GM19099 (cell line): ENCODE results near the gene GPR61.

Experiments
- POLR2A ChIP-seq: IDR thresholded peaks from 3 replicates; pipeline ENCODE4 v1.6.1; 2011; ENCODE audit warnings: low read depth; ENCODE audit not compliant: insufficient read length; ENCODE audit errors: extremely low read depth

GPR61 gene

DNA sequence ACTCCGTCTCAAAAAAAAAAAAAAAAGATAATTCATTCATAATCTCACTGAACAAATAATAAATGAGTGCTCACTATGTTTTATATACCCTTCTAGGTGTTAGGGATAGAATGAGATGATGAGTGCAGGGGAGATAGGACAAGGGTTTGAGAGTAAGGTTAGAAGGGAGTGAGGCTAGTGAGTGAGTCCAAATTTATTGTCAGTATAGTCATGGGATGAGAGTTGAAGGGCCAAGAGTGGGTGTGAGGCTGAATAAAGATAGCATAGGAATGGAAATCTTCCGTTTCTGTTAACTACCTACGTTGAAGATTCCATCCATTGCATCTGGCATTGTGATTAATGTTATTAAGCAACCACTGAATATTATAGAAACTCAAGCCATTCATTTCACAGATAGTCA lies 25.6 kb downstream of the GPR61 start:
- TF ChIP-seq POLR2A = no peak

GRCh38 chr1:109566982-109567381 lies 27.3 kb downstream of the GPR61 start:
- no peak for TF ChIP-seq POLR2A

GRCh38 chr1:109567877-109568672 lies 28.4 kb downstream of the GPR61 start:
- no peak for TF ChIP-seq POLR2A

- TF ChIP-seq POLR2A = no peak
Observed at GRCh38 chr1:109569323-109569722, 29.7 kb downstream of the GPR61 start.

DNA sequence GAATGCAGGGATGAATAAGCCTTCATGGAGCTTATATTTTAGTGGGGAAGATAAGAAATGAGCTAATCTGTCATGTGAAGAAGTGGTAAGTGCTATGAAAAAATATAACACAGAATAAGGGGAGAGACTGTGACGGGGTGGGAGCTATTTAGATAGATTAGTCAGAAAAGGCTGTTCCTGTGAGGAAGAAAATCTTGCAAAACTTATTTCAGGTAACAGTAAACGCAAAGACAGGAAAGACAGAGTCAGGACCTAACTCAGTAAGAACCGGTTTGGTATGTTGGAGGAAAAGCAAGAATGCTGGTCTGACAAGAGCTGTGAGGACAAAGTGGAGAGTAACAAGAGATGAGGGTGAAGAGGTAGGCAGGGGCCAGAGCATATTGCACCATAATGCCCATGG lies 30.7 kb downstream of the GPR61 start:
- TF ChIP-seq POLR2A = no peak

DNA sequence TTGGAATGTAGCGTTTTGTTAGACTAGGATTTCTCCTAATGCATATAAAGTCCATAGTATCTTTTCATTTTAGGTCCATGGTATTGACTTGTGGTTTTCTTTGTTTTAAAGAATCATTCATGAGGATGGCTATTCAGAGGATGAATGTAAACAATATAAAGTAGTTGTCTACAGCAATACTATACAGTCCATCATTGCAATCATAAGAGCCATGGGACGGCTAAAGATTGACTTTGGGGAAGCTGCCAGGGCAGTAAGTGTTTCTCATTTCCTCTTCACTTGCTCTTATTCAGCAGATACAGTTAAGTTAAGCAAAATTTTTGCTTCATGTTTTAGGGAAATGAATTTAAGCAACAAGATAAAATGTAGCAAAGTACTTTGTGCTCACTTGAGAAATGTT lies 34.1 kb downstream of the GPR61 start:
- no peak for TF ChIP-seq POLR2A

DNA sequence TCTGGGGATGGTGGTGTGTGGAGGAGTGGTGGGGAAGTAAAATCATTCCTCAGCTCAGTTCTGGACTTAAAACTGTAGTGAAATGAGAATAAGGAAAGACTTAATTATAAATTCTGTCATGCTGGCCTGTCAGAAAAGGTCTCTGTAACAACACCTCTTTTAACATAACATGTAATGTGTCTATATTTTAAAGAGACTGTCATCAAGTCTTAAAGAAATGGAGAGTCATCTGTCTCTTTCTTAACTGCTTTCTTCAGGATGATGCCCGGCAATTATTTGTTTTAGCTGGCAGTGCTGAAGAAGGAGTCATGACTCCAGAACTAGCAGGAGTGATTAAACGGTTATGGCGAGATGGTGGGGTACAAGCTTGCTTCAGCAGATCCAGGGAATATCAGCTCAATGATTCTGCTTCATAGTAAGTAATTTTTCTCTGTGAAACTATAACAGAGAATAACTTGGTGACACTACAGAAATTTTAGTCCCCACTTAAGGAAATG lies 39.3 kb downstream of the GPR61 start:
- TF ChIP-seq POLR2A = no peak

DNA sequence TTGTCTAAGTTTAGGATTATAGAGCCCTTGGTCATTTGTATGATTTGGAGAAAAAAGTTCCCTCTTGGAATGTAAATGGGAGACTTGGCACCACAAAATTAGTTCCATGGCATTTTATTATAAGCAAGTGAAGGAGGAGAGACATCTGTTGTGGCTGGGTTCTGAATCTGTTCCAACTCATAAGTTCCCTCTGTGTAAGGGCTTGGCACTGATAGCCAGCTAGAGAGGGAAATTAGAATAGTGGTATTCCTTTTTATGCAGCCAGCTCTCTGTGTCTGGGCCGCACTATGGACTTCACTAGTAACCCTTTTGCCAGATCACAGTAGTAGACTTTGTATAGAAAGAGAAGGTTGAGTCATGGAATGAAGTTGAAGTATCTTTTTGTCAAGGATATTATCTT lies 39.8 kb downstream of the GPR61 start:
- no peak for TF ChIP-seq POLR2A

DNA sequence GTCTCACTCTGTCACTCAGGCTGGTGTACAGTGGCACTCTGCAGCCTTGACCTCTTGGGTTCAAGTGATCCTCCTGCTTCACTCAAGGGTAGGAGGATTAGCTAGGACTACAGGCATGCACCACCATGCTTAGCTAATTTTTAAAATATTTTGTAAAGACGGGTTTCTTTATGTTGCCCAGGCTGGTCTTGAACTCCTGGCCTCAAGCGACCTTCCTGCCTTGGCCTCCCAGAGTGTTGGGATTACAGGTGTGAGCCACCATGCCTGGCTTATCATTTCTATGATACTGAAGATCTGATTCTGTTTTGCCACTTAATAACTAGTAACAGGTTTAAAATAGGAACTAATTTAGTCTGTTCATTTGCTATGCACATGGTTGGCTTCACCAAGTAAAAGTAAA lies 42.3 kb downstream of the GPR61 start:
- no peak for TF ChIP-seq POLR2A

DNA sequence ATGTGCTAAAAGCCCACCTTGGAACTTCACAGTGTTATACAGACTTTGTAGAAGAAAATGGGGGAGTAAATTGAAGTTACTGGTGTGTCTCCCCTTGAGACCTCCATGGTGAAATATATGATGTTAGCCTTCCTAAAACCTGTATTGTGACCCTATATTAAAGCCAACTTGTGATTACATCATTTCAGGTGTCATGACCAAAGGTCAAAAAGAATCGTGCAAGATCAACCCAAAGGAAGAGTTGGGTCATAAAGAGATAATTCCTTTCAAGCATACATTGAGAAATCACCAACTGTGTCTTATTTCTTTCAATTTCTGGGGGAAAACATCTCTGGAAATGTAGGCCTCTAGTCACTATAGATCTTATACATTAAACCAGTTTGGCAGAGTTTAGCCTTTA lies 45.1 kb downstream of the GPR61 start:
- no peak for TF ChIP-seq POLR2A

- no peak for TF ChIP-seq POLR2A
Observed at GRCh38 chr1:109586055-109586454, 46.4 kb downstream of the GPR61 start.

DNA sequence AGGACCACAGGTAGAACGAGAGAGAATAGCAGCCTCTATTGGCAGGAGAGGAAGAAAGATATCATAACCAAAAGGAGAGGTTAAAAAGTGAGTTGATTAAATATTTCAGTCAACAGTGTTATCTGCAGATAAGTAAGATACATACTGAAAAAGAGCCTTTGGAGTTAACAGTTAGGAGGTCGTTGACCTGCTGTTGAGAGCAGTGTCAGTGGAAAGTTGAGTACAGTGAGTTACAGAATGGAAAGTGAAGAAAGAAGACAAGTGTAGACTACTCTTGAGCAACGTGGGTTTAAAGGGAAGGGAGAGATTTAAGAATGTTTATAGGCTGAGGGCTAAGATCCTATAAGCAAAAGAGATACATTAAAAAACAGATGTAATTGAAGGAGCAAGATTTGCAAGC lies 49.5 kb downstream of the GPR61 start:
- TF ChIP-seq POLR2A = no peak

- no peak for TF ChIP-seq POLR2A
Observed at GRCh38 chr1:109589679-109590078, 50.0 kb downstream of the GPR61 start.

DNA sequence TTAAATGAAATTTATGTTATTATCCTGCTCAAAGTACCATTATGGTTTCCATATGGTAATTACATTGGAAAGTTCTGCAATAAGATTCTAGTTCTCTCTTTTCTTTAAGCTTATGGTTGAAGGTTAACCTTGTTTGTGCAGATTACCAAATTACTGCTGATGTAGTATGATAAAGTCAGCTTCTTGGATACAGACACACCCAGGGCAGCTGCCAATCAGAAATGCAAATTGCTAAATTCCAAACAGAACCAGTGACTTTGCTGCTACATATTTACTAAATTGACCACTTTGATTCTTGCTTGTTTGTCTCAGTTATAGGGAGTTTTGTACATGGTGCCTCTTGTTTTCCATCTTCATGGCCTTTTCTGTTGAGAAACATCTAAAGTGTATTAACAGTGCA lies 53.2 kb downstream of the GPR61 start:
- no peak for TF ChIP-seq POLR2A

DNA sequence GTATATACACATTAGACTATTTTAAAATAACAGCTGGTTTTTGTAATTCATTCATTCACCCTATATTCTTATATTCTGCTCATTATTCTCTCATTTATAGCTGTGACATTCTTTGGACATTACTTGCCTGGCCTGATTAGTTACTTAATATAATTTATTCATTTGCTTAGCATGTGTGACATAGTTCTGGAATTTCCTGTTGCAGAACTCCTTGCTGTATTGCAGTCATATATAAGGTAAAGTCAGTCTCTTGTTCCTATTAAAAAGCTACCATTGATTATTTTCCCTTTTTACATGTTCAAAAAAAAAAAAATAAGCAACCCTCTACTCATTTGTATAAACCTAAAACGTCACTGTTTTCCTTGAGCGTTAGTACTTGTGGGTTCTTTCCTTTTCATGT lies 55.9 kb downstream of the GPR61 start:
- no peak for TF ChIP-seq POLR2A
